NB4 (cell line): ENCODE measurements around the gene KLC3.

ENCODE experiments used
- DNase-seq: peaks from one replicate; pipeline ENCODE4 v3.0.0; 2010; ENCODE audit warnings: low read depth
- H3K4me3 ChIP-seq: one replicate; pipeline ENCODE4 v1.5.1; 2011; ENCODE audit warnings: mild to moderate bottlenecking, low read depth, low read length, moderate library complexity
- CTCF ChIP-seq: IDR thresholded peaks from one replicate; pipeline ENCODE4 v1.5.1; 2012; ENCODE audit warnings: low read depth, low read length
- MAX ChIP-seq: IDR thresholded peaks from 2 replicates; pipeline ENCODE4 v1.6.1; 2011; ENCODE audit warnings: low read depth, low read length
- MYC ChIP-seq: IDR thresholded peaks from 2 replicates; pipeline ENCODE4 v1.6.1; 2011; ENCODE audit warnings: low read depth, low read length
- POLR2A ChIP-seq: IDR thresholded peaks from 2 replicates; pipeline ENCODE4 v1.6.1; 2011; ENCODE audit warnings: mild to moderate bottlenecking; ENCODE audit not compliant: insufficient read length; ENCODE audit errors: extremely low read depth

The KLC3 gene

DNA sequence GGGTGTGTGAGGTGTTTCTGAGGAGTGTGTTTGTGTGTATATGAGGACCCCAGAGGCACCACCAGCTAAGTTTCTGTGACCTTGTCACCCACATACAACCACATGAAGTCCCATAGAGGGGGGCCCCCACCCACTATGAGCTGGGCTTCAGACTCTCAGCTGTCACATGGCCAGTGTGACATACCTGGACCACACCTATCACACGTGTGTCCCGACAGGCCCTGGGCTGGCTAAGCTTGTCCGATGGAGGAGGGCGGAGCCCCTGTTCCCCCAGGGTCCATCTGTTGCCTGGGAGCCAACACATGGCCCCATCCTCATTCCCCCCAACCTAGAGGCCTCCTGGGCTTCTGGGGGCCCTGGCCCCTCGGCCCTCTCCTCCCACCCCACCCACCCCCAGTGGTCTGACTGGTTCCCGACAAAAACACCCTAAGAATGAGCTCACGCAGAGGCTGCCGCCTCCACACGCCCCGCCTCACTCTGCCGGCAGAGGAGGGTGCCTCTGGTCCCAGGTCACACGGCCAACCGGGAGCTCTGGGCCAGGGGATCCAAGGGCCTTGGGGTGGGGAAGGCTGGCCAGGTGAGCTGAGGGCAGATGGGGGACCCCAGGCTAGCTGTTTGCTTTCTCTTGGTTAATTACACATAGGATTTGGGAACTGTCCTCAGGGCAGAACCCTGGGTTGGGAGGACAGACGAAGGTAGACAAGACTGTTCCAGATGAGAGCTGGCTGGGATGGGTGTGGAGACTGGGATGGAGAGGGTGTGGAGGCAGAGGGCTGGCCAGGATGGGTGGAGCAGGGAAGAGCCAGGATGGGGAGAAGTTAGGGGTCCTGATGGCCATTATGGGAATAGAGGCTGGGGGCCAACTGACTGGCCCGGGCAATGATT, 4.3 kb downstream of the KLC3 start:
- no peak for DNase-seq
- no peak for TF ChIP-seq MAX
- no peak for TF ChIP-seq MYC
- no peak for TF ChIP-seq POLR2A
- no peak for TF ChIP-seq CTCF
- no peak overlapping the region for H3K4me3 ChIP-seq

GRCh38 chr19:45345506-45345860, 4.9 kb downstream of the KLC3 start:
- DNase-seq, result no peak
- no peak for TF ChIP-seq POLR2A
- no peak for TF ChIP-seq CTCF
- no peak for TF ChIP-seq MYC
- no peak for TF ChIP-seq MAX
- no peak overlapping the region for H3K4me3 ChIP-seq

DNA sequence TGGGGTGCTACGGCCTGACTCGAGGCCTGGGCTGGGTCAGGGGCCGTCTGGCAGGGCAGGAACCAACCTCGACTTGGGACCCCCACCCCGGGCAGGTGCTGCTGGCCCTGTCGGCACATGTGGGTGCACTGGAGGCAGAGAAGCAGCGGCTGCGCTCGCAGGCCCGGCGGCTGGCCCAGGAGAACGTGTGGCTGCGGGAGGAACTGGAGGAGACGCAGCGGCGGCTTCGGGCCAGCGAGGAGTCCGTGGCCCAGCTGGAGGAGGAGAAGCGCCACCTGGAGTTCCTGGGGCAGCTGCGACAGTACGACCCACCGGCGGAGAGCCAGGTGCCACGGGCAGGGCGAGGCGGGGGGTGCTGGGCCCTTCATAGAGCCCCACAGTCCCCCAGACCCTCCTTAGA, 5.9 kb downstream of the KLC3 start:
- no peak overlapping the region for H3K4me3 ChIP-seq
- TF ChIP-seq CTCF, result no peak
- no peak for TF ChIP-seq MYC
- TF ChIP-seq POLR2A, result no peak
- TF ChIP-seq MAX, result no peak
- DNase-seq, result no peak

- no peak overlapping the region for H3K4me3 ChIP-seq
- DNase-seq, result no peak
- TF ChIP-seq CTCF (no peak), MAX (no peak), MYC (no peak), POLR2A (no peak)
Measured at GRCh38 chr19:45347570-45348366, 7.2 kb downstream of the KLC3 start.

DNA sequence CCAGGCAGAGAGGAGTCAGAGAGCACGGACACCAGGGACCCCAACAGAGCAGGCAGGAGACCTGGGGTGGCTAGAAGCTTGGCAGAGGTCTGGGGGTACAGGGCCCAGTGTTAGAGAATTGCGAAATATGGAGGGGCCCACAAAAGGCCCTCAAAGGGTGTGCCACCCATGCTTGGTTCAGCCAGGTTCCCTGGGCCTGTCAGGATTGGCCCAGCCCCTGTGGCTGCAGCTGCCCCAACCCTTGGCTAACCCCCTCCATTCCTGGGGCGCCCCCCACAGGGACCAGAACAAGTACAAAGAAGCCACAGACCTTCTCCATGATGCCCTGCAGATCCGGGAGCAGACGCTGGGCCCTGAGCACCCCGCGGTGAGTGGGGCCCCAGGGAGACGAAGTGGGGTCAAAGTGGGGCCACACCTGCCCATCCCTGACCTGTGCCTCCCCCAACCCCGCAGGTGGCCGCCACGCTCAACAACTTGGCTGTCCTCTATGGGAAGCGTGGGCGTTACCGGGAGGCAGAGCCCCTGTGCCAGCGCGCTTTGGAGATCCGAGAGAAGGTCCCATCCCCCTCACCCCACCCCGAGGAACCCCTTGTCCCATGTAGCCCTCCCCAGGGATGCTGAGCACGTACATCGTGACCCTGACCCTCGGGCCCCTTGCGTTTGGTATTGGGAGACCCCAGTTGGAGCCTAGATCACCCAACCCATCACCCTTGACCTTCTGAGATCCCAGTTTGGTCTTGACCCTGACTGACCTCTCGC, 8.0 kb downstream of the KLC3 start:
- TF ChIP-seq MAX (no peak), POLR2A (no peak), MYC (no peak), CTCF (no peak)
- no peak for DNase-seq
- no peak overlapping the region for H3K4me3 ChIP-seq
